SK-N-SH (cell line): Measurements from ENCODE around the gene FRMPD1. TPM values are rescaled to one million over a fixed set of nuclear protein-coding genes. Genes with fewer than 3 reads are reported as not detected.

Experiments used
- CTCF ChIA-PET: fragments of 300-600, 350-600 bp; formaldehyde crosslinking; extraction: SDS; loops from one replicate; lab custom pipeline; 2021; lab: Yijun Ruan, JAX
- POLR2A ChIA-PET: fragments of 350-600 bp; sonication (Branson Sonifier 250); formaldehyde crosslinking; extraction: SDS; loops from one replicate; lab custom pipeline; 2020; ENCODE audit warnings: antibody characterized with exemption, inconsistent platforms; lab: Yijun Ruan, JAX
- DNase-seq: peaks from one replicate; pipeline ENCODE4 v3.0.0; 2012
- H2AFZ ChIP-seq: fragments of 200-600 bp; sonication (generic); 2 replicates; pipeline ENCODE4 v1.8.1; 2016; ENCODE audit warnings: antibody characterized with exemption, mild to moderate bottlenecking, low read depth
- H3F3A ChIP-seq: fragments of 200-600 bp; sonication (generic); replicated peaks from 2 replicates; pipeline ENCODE3; 2016; ENCODE audit warnings: antibody characterized with exemption, mild to moderate bottlenecking; ENCODE audit not compliant: insufficient read depth
- H3K27ac ChIP-seq, 2 experiments: fragments of 200-500 bp in 1 of 2; fragments of 200-600 bp in 1 of 2; sonication (Bioruptor generic) in 1 of 2; sonication (generic), shearing (Covaris generic) in 1 of 2; 2 replicates each; pipeline versions ENCODE4 v1.5.1 to v1.6.1; 2014 to 2016; ENCODE audit warnings: low read depth in 2 of 2, inconsistent platforms in 1 of 2, low read length in 1 of 2, mild to moderate bottlenecking in 1 of 2, mixed read lengths in 1 of 2
- H3K27me3 ChIP-seq: fragments of 200-600 bp; sonication (generic), shearing (Covaris generic); 2 replicates; pipeline ENCODE4 v1.6.1; 2016; ENCODE audit warnings: mixed run types; ENCODE audit not compliant: insufficient read depth
- H3K36me3 ChIP-seq, 2 experiments: fragments of 200-500 bp in 1 of 2; fragments of 200-600 bp in 1 of 2; sonication (Bioruptor generic) in 1 of 2; sonication (generic) in 1 of 2; replicated peaks in 1 of 2; 2 replicates each; pipeline versions ENCODE3 to v1.5.1; 2014 to 2016; ENCODE audit warnings: low read length in 1 of 2, mild to moderate bottlenecking in 1 of 2; ENCODE audit not compliant: insufficient read depth in 2 of 2, control insufficient read depth in 1 of 2
- H3K4me1 ChIP-seq, 2 experiments: fragments of 200-500 bp in 1 of 2; fragments of 200-600 bp in 1 of 2; sonication (Bioruptor generic) in 1 of 2; sonication (generic), shearing (Covaris generic) in 1 of 2; 2 replicates each; pipeline versions ENCODE4 v1.5.1 to v1.6.1; 2014 to 2016; ENCODE audit warnings: low read depth in 1 of 2, low read length in 1 of 2, mixed run types in 1 of 2; ENCODE audit not compliant: insufficient read depth in 2 of 2, control insufficient read depth in 1 of 2
- H3K4me2 ChIP-seq: fragments of 200-600 bp; sonication (generic), shearing (Covaris generic); 2 replicates; pipeline ENCODE4 v1.6.1; 2017; ENCODE audit warnings: mixed run types
- H3K4me3 ChIP-seq, 2 experiments: fragments of 200-500 bp in 1 of 2; fragments of 200-600 bp in 1 of 2; sonication (Bioruptor generic) in 1 of 2; sonication (generic), shearing (Covaris generic) in 1 of 2; 2 replicates each; pipeline versions ENCODE4 v1.5.1 to v1.8.1; 2014 to 2016; ENCODE audit warnings: low read depth in 2 of 2, inconsistent platforms in 1 of 2, low read length in 1 of 2, mild to moderate bottlenecking in 1 of 2, mixed read lengths in 1 of 2, moderate library complexity in 1 of 2
- H3K79me2 ChIP-seq: fragments of 200-600 bp; sonication (generic); 2 replicates; pipeline ENCODE4 v1.8.1; 2017; ENCODE audit warnings: mild to moderate bottlenecking; ENCODE audit not compliant: insufficient read depth
- H3K9ac ChIP-seq: fragments of 200-600 bp; sonication (generic); 2 replicates; pipeline ENCODE4 v1.6.1; 2017; ENCODE audit warnings: mixed run types
- H3K9me2 ChIP-seq: fragments of 200-600 bp; sonication (generic); 2 replicates; pipeline ENCODE4 v1.6.1; 2017; ENCODE audit warnings: mixed run types
- H3K9me3 ChIP-seq: fragments of 200-600 bp; sonication (generic); 2 replicates; pipeline ENCODE4 v1.6.1; 2017; ENCODE audit warnings: mixed run types, mild to moderate bottlenecking, moderate library complexity
- H4K20me1 ChIP-seq: fragments of 200-600 bp; sonication (generic); 2 replicates; pipeline ENCODE4 v1.6.1; 2017; ENCODE audit warnings: mild to moderate bottlenecking, mixed run types; ENCODE audit not compliant: insufficient read depth
- CHD2 ChIP-seq: fragments of 150-350 bp; IDR thresholded peaks from 2 replicates; pipeline ENCODE4 v1.6.1; 2018; ENCODE audit warnings: low read length; ENCODE audit not compliant: partially characterized antibody
- CTCF ChIP-seq: fragments of 200-600 bp; sonication (generic); IDR thresholded peaks from 2 replicates; pipeline ENCODE4 v1.6.1; 2017; ENCODE audit warnings: antibody characterized with exemption, mild to moderate bottlenecking, moderate library complexity
- ELF1 ChIP-seq: IDR thresholded peaks from 2 replicates; pipeline ENCODE4 v1.4.0; 2012
- EZH2phosphoT487 ChIP-seq: fragments of 200-600 bp; sonication (generic); IDR thresholded peaks from 2 replicates; pipeline ENCODE4 v1.6.1; 2017; ENCODE audit warnings: low read depth, mixed run types, mild to moderate bottlenecking, antibody characterized with exemption, moderate library complexity, borderline replicate concordance
- FOSL2 ChIP-seq: IDR thresholded peaks from 2 replicates; pipeline ENCODE4 v1.4.0; 2012; ENCODE audit warnings: low read depth, mild to moderate bottlenecking, moderate library complexity, borderline replicate concordance
- FOXM1 ChIP-seq: IDR thresholded peaks from 2 replicates; pipeline ENCODE4 v1.4.0; 2012; ENCODE audit warnings: low read depth, mild to moderate bottlenecking
- GABPA ChIP-seq: IDR thresholded peaks from 2 replicates; pipeline ENCODE4 v1.4.0; 2012; ENCODE audit warnings: low read depth, mild to moderate bottlenecking
- GATA2 ChIP-seq: sonication (generic); formaldehyde crosslinking; IDR thresholded peaks from 2 replicates; pipeline ENCODE4 v1.5.0; 2020; ENCODE audit warnings: mild to moderate bottlenecking, missing genetic modification reagents
- IRF3 ChIP-seq: fragments of 150-350 bp; IDR thresholded peaks from 2 replicates; pipeline ENCODE4 v1.6.1; 2016; ENCODE audit warnings: mild to moderate bottlenecking, low read depth, low read length
- JUND ChIP-seq: IDR thresholded peaks from 2 replicates; pipeline ENCODE4 v1.4.0; 2012
- MEF2A ChIP-seq: IDR thresholded peaks from 2 replicates; pipeline ENCODE4 v1.4.0; 2012; ENCODE audit warnings: low read depth, borderline replicate concordance
- MXI1 ChIP-seq: IDR thresholded peaks from 2 replicates; pipeline ENCODE4 v1.6.1; 2012; ENCODE audit warnings: mild to moderate bottlenecking, low read depth, low read length, improper control_type of control experiment
- NRF1 ChIP-seq: IDR thresholded peaks from 2 replicates; pipeline ENCODE4 v1.6.1; 2012; ENCODE audit warnings: low read depth, mild to moderate bottlenecking, low read length
- POLR2AphosphoS5 ChIP-seq: IDR thresholded peaks from 2 replicates; pipeline ENCODE4 v1.6.1; 2012; ENCODE audit warnings: low read depth, low read length
- SIN3A ChIP-seq: IDR thresholded peaks from 2 replicates; pipeline ENCODE4 v1.6.1; 2012; ENCODE audit warnings: low read depth, mild to moderate bottlenecking, low read length, moderate library complexity, borderline replicate concordance
- SMC3 ChIP-seq: IDR thresholded peaks from 2 replicates; pipeline ENCODE4 v1.6.1; 2012; ENCODE audit warnings: low read depth, low read length, improper control_type of control experiment
- USF1 ChIP-seq: IDR thresholded peaks from 2 replicates; pipeline ENCODE4 v1.4.0; 2012; ENCODE audit warnings: low read depth, borderline replicate concordance
- USF2 ChIP-seq: fragments of 150-350 bp; IDR thresholded peaks from 2 replicates; pipeline ENCODE4 v1.6.1; 2017; ENCODE audit warnings: antibody characterized with exemption, low read length, low read depth, borderline replicate concordance
- ZBTB33 ChIP-seq: IDR thresholded peaks from 2 replicates; pipeline ENCODE4 v1.4.0; 2012; ENCODE audit warnings: low read depth, borderline replicate concordance
- WGBS: methylation state at CpG from one replicate; pipeline ENCODE4 v1.1.6; 2017; ENCODE audit warnings: low lambda C conversion rate; 5-methylcytosine and 5-hydroxymethylcytosine counted together
- polyA plus RNA-seq, 3 experiments: library from polyadenylated mRNA; depleted of rRNA; stranded (reverse); fragments of >200 nt; gene quantifications; 2 replicates each; pipeline ENCODE4 v1.2.3, GENCODE V29; 2012

Gene FRMPD1
- polyA plus RNA-seq, 1 of the 3 experiments (the other 2 are of a cell fraction) = not detected

- WGBS = 24% methylated on average over 5 of the region's 5 CpGs
- no peak for DNase-seq
- Histone ChIP-seq H3K9me3 (no peaks in the 10 kb centered on the region), H4K20me1 (no peaks in the 10 kb centered on the region), H3K27me3 (peaks cover 6% of the 10 kb centered on the region; the same call in 1 of the 2 replicates), H3K4me3 (no peak overlapping the region), H3K27ac (no peak overlapping the region), H3K4me2 (no peak overlapping the region), H2AFZ (no peak overlapping the region), H3K36me3 (no peaks in the 10 kb centered on the region), H3K9ac (no peak overlapping the region), H3K4me1 (peaks cover 0 to 13% of the 10 kb centered on the region in 2 experiments; a peak in 1 of 4 replicates), H3F3A (no peaks in the 10 kb centered on the region), H3K9me2 (no peaks in the 10 kb centered on the region), H3K79me2 (no peaks in the 10 kb centered on the region)
- CTCF ChIA-PET = interaction anchor here (1.2 to 1.7 kb wide), 2 partner anchors 12 to 13 kb away, joined by 3 to 5 read pairs; partner anchors contain the start of gene FRMPD1
- no peak for TF ChIP-seq USF1
- no peak for TF ChIP-seq SMC3
- TF ChIP-seq ZBTB33 = no peak
- TF ChIP-seq GABPA = no peak
- TF ChIP-seq EZH2phosphoT487 = no peak
- TF ChIP-seq JUND = no peak
- POLR2A ChIA-PET = no interaction called here
These were observed 13.2 kb downstream of the FRMPD1 start for GRCh38 chr9:37663926-37664325.

- H3K4me2 ChIP-seq = no peak overlapping the region
- H3K9ac ChIP-seq = no peak overlapping the region
- H3K79me2 ChIP-seq = no peaks in the 10 kb centered on the region
- 35% methylated on average over 2 of the region's 2 CpGs for WGBS
- no peaks in the 10 kb centered on the region for H3F3A ChIP-seq
- no peak overlapping the region for H3K27ac ChIP-seq
- DNase-seq = no peak
- H2AFZ ChIP-seq = no peak overlapping the region
- no peak overlapping the region for H3K4me3 ChIP-seq
- H3K9me3 ChIP-seq = no peaks in the 10 kb centered on the region
- no peaks in the 10 kb centered on the region for H3K36me3 ChIP-seq
- peaks cover 0 to 3% of the 10 kb centered on the region in 2 experiments; a peak in 1 of 4 replicates for H3K4me1 ChIP-seq
- no peaks in the 10 kb centered on the region for H3K9me2 ChIP-seq
- no peaks in the 10 kb centered on the region for H4K20me1 ChIP-seq
- ChIA-PET CTCF (no interaction called here), POLR2A (no interaction called here)
- peaks cover 16% of the 10 kb centered on the region; the same call in 1 of the 2 replicates for H3K27me3 ChIP-seq
- TF ChIP-seq FOSL2 = no peak
- no peak for TF ChIP-seq USF2
- TF ChIP-seq CHD2 = no peak
- TF ChIP-seq FOXM1 = no peak
- no peak for TF ChIP-seq MXI1
- TF ChIP-seq NRF1 = no peak
- TF ChIP-seq ELF1 = no peak
- TF ChIP-seq POLR2AphosphoS5 = no peak
- no peak for TF ChIP-seq IRF3
- TF ChIP-seq GABPA = no peak
- TF ChIP-seq USF1 = no peak
- TF ChIP-seq CTCF = no peak
- no peak for TF ChIP-seq SIN3A
- TF ChIP-seq GATA2 (CRISPR knock-in tag) = no peak
- TF ChIP-seq MEF2A = no peak
These were observed 17.0 kb downstream of the FRMPD1 start for GRCh38 chr9:37667706-37668105.
